GM20000 (cell line): ENCODE measurements around the gene COL7A1.
"Not testable (repeated sequence)": the region's sequence is repeated elsewhere in the genome, so short reads cannot be mapped to it uniquely, and the experiment has no call there.

Experiments used
- DNase-seq: peaks from one replicate; pipeline ENCODE4 v3.0.0; 2012; ENCODE audit warnings: low spot score
- CTCF ChIP-seq: IDR thresholded peaks from 2 replicates; pipeline ENCODE4 v1.5.1; 2012; ENCODE audit warnings: mild to moderate bottlenecking, control low read depth; ENCODE audit errors: extremely low read depth, missing control alignments

The COL7A1 gene

GRCh38 chr3:48536116-48536515 is 59.0 kb downstream of the COL7A1 start:
- DNase-seq, result no peak
- no peak for TF ChIP-seq CTCF

- DNase-seq, result no peak
- TF ChIP-seq CTCF, result no peak
Measured at GRCh38 chr3:48535578-48535977, 59.6 kb downstream of the COL7A1 start.

GRCh38 chr3:48532977-48533337 is 62.2 kb downstream of the COL7A1 start:
- TF ChIP-seq CTCF, result no peak
- DNase-seq, result no peak

DNA sequence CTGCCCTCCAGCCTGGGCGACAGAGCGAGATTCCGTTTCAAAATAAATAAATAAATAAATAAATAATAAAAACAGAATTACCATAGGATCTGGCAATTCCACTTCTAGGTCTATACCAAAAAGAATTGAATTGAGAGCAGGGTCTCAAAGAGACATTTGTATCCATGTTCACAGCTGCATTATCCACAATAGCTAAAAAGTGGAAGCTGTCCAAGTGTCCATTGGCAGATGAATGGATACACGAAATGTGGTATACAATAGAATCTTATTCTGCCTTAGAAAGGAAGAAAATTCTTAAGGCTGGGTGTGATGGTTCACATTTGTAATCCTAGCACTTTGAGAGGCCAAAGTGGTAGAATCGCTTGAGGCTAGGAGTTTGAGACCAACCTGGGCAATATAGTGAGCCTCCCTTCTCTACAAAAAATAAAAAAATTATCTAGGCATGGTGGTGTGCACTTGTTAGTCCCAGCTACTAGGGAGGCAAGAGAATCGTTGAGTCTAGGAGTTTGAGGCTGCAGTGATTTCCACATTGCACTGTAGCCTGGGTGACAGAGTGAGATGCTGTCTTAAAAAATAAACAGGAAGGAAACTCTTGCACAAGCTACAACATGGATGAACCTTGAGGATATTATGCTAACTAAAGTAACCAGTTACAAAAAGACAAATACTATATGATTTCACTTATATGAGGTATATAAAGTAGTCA is 62.7 kb downstream of the COL7A1 start:
- TF ChIP-seq CTCF, result no peak
- no peak for DNase-seq

DNA sequence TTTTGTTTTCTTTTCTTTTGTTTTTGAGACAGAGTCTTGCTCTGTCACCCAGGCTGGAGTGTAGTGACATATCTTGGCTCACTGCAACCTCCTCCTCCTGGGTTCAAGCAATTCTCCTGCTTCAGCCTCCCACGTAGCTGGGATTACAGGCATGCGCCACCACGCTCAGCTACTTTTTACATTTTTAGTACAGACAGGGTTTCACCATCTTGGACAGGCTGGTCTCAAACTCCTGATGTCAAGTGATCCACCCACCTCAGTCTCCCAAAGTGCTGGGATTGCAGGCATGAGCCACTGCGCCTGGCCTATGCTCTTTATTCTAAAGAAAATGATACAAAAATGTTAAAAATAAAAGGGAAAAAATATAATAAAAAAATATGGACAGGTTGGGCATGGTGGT is 64.4 kb downstream of the COL7A1 start:
- not testable (repeated sequence) for DNase-seq

DNA sequence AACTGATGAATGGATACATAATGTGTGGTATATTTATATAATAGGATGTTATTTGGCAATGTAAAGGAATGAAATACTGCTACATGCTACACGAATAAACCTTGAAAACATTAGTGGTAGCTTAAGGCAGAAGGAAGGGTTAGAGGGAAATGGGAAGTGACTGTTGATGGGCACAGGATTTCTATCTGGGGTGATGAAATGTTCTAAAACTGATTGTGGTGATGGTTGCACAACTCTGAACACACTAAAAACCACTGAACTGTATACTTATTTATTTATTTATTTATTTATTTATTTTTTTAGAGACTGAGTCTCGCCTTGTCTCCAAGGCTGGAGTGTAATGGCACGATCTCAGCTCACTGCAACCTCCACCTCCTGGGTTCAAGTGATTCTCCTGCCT is 66.4 kb downstream of the COL7A1 start:
- TF ChIP-seq CTCF, result no peak
- no peak for DNase-seq

DNA sequence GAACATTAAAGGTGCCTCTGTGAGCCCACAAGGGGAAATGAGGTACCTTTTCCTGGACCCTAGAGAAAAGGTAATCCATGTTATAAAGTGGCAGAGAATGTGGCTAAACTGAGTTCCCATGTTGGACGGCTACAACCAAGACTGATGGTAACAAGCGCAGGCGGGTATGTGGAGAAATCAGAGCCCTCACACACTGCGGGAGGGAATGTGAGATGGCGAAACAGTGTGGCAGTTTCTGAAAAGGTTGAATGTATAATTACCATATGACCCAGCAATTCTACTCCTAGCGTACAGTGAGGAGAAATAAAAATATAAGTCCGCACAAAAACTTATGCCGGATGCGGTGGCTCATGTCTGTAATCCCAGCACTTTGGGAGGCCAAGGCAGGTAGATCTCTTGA is 67.1 kb downstream of the COL7A1 start:
- TF ChIP-seq CTCF, result no peak
- DNase-seq, result no peak

- no peak for TF ChIP-seq CTCF
- no peak for DNase-seq
Measured at GRCh38 chr3:48524970-48525369, 70.2 kb downstream of the COL7A1 start.
